HEK293 (cell line): ENCODE measurements around the gene TM7SF2.

Experiments used
- SALL2 ChIP-seq: fragments of 450-650 bp; formaldehyde crosslinking; IDR thresholded peaks from 2 replicates; pipeline ENCODE4 v1.5.0; 2017; ENCODE audit warnings: missing biosample characterization, mild to moderate bottlenecking, missing genetic modification characterization, borderline replicate concordance
- YY1 ChIP-seq: fragments of 450-650 bp; formaldehyde crosslinking; IDR thresholded peaks from 2 replicates; pipeline ENCODE4 v1.5.1; 2018; ENCODE audit warnings: missing biosample characterization, missing genetic modification characterization
- ZBTB17 ChIP-seq: fragments of 450-650 bp; formaldehyde crosslinking; IDR thresholded peaks from 2 replicates; pipeline ENCODE4 v1.5.1; 2016; ENCODE audit warnings: missing biosample characterization, missing genetic modification characterization
- ZNF292 ChIP-seq: fragments of 450-650 bp; formaldehyde crosslinking; IDR thresholded peaks from 2 replicates; pipeline ENCODE4 v1.5.1; 2016; ENCODE audit warnings: low read depth, missing biosample characterization, missing genetic modification characterization, borderline replicate concordance
- ZNF776 ChIP-seq: fragments of 450-650 bp; formaldehyde crosslinking; IDR thresholded peaks from 2 replicates; pipeline ENCODE4 v1.5.0; 2017; ENCODE audit warnings: missing biosample characterization, missing genetic modification characterization, borderline replicate concordance
- TF ChIP-seq, protein P1 (sequence below): fragments of 450-650 bp; formaldehyde crosslinking; conservative IDR thresholded peaks from 2 replicates; pipeline ENCODE4 v1.5.1; 2016; ENCODE audit warnings: low read depth, missing biosample characterization, missing genetic modification characterization
- TF ChIP-seq, protein P2 (sequence below): fragments of 450-650 bp; formaldehyde crosslinking; IDR thresholded peaks from 2 replicates; pipeline ENCODE4 v1.5.1; 2016; ENCODE audit warnings: missing biosample characterization, missing genetic modification characterization

DNA sequence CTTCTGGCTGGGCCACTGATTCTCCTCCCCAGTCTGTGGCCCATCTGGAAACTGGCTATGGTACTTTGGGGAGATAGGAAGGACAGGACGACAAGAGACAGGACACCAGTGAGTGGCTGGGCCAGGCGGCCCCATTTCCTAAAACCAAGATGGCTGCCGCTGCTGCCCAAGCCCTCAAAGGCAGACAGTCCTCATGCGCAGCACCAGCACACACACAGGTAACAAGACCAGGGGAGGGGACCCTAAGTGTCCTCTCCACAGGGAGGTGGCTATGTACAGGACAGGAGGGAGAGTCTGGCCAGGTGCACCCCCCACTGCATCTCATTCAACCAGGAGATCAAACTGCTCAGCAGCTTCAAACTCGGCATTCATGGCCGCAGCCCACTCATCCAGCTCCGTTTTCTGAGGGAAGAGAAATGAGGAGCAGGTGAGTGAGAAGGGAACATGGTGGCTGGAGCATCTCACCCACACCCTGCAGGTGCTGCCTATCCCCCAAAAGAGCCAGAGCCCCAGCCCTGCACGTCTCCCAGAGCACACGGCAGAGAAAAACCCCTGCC lies 32.8 kb upstream of the TM7SF2 start:
- TF ChIP-seq ZBTB17 (tag by site-specific recombination) (no peak), YY1 (no peak), SALL2 (tag by site-specific recombination) (no peak), ZNF776 (tag by site-specific recombination) (no peak), ZNF292 (no peak)
- TF ChIP-seq, protein P1, sequence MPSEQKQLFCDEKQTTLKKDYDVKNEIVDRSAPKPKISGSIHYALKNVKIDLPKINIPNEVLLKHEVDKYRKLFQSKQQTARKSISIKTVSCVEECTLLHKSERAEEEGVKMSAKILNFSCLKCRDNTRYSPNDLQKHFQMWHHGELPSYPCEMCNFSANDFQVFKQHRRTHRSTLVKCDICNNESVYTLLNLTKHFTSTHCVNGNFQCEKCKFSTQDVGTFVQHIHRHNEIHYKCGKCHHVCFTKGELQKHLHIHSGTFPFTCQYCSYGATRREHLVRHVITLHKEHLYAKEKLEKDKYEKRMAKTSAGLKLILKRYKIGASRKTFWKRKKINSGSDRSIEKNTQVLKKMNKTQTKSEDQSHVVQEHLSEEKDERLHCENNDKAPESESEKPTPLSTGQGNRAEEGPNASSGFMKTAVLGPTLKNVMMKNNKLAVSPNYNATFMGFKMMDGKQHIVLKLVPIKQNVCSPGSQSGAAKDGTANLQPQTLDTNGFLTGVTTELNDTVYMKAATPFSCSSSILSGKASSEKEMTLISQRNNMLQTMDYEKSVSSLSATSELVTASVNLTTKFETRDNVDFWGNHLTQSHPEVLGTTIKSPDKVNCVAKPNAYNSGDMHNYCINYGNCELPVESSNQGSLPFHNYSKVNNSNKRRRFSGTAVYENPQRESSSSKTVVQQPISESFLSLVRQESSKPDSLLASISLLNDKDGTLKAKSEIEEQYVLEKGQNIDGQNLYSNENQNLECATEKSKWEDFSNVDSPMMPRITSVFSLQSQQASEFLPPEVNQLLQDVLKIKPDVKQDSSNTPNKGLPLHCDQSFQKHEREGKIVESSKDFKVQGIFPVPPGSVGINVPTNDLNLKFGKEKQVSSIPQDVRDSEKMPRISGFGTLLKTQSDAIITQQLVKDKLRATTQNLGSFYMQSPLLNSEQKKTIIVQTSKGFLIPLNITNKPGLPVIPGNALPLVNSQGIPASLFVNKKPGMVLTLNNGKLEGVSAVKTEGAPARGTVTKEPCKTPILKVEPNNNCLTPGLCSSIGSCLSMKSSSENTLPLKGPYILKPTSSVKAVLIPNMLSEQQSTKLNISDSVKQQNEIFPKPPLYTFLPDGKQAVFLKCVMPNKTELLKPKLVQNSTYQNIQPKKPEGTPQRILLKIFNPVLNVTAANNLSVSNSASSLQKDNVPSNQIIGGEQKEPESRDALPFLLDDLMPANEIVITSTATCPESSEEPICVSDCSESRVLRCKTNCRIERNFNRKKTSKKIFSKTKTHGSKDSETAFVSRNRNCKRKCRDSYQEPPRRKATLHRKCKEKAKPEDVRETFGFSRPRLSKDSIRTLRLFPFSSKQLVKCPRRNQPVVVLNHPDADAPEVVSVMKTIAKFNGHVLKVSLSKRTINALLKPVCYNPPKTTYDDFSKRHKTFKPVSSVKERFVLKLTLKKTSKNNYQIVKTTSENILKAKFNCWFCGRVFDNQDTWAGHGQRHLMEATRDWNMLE (tag by site-specific recombination): no peak
- TF ChIP-seq, protein P2, sequence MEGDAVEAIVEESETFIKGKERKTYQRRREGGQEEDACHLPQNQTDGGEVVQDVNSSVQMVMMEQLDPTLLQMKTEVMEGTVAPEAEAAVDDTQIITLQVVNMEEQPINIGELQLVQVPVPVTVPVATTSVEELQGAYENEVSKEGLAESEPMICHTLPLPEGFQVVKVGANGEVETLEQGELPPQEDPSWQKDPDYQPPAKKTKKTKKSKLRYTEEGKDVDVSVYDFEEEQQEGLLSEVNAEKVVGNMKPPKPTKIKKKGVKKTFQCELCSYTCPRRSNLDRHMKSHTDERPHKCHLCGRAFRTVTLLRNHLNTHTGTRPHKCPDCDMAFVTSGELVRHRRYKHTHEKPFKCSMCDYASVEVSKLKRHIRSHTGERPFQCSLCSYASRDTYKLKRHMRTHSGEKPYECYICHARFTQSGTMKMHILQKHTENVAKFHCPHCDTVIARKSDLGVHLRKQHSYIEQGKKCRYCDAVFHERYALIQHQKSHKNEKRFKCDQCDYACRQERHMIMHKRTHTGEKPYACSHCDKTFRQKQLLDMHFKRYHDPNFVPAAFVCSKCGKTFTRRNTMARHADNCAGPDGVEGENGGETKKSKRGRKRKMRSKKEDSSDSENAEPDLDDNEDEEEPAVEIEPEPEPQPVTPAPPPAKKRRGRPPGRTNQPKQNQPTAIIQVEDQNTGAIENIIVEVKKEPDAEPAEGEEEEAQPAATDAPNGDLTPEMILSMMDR: no peak
